SKM-1 (cell line): ENCODE results near the gene GPT2.
"Not testable (repeated sequence)": the region's sequence is repeated elsewhere in the genome, so short reads cannot be mapped to it uniquely, and the experiment has no call there.

Experiments
- DNase-seq: peaks from one replicate; lab custom pipeline; 2025; ENCODE audit not compliant: unreplicated experiment; lab: John Stamatoyannopoulos, UW

The GPT2 gene

GRCh38 chr16:46862555-46863447 is 21.4 kb upstream of the GPT2 start:
- no peak for DNase-seq

GRCh38 chr16:46866286-46866685 is 17.9 kb upstream of the GPT2 start:
- DNase-seq: no peak

- DNase-seq: not testable (repeated sequence)
Observed at GRCh38 chr16:46867486-46867885, 16.7 kb upstream of the GPT2 start.

- DNase-seq: not testable (repeated sequence)
Observed at GRCh38 chr16:46868891-46869290, 15.3 kb upstream of the GPT2 start.

- DNase-seq: no peak
Observed at GRCh38 chr16:46871597-46871996, 12.6 kb upstream of the GPT2 start.

- no peak for DNase-seq
Observed at GRCh38 chr16:46873201-46873600, 11.0 kb upstream of the GPT2 start.

GRCh38 chr16:46875243-46875642 is 8.9 kb upstream of the GPT2 start:
- no peak for DNase-seq

GRCh38 chr16:46882304-46882939 is 1.7 kb upstream of the GPT2 start:
- DNase-seq: no peak

GRCh38 chr16:46882940-46883307 is 1.2 kb upstream of the GPT2 start:
- no peak for DNase-seq

- DNase-seq: no peak
Observed at GRCh38 chr16:46883353-46883689, 841 bp upstream of the GPT2 start.

GRCh38 chr16:46884513-46885293 is 541 bp downstream of the GPT2 start:
- no peak for DNase-seq

- DNase-seq: no peak
Observed at GRCh38 chr16:46885960-46886763, 2.0 kb downstream of the GPT2 start.

- DNase-seq: no peak
Observed at GRCh38 chr16:46886764-46887523, 2.8 kb downstream of the GPT2 start.

- no peak for DNase-seq
Observed at GRCh38 chr16:46887524-46887854, 3.3 kb downstream of the GPT2 start.

GRCh38 chr16:46889245-46889941 is 5.2 kb downstream of the GPT2 start:
- no peak for DNase-seq

GRCh38 chr16:46889942-46890300 is 5.8 kb downstream of the GPT2 start:
- DNase-seq: no peak

GRCh38 chr16:46891910-46892309 is 7.7 kb downstream of the GPT2 start:
- no peak for DNase-seq

GRCh38 chr16:46894036-46894672 is 10.0 kb downstream of the GPT2 start:
- DNase-seq: no peak
